Keratinocyte (primary cell): Measurements from ENCODE around the gene CSMD2. TPM values are rescaled to one million over a fixed set of nuclear protein-coding genes. Genes with fewer than 3 reads are reported as not detected.

Source experiments
- DNase-seq: peaks from one replicate; pipeline ENCODE4 v3.0.0-alpha.2; 2011; ENCODE audit warnings: low read depth, missing footprints, low spot score
- FAIRE-seq: peaks from 2 replicates; lab custom pipeline; 2011; peaks lifted over from hg19 to GRCh38; lab: Jason Lieb, UNC
- H2AFZ ChIP-seq: 2 replicates; pipeline ENCODE4 v1.6.0; 2012; ENCODE audit warnings: low read length, control low read depth, inconsistent platforms; ENCODE audit not compliant: control insufficient read depth
- H3K27ac ChIP-seq: 2 replicates; pipeline ENCODE4 v1.5.1; 2011; ENCODE audit warnings: low read length; ENCODE audit not compliant: control insufficient read depth, insufficient read depth
- H3K27me3 ChIP-seq: 3 replicates; pipeline ENCODE4 v1.6.0; 2011; ENCODE audit warnings: low read length; ENCODE audit not compliant: control insufficient read depth, insufficient read depth; ENCODE audit errors: extremely low read depth
- H3K36me3 ChIP-seq, 2 experiments: 2 replicates in 1 of 2; 3 replicates in 1 of 2; pipeline ENCODE4 v1.5.1; 2011; ENCODE audit warnings: low read length in 2 of 2, mild to moderate bottlenecking in 1 of 2; ENCODE audit not compliant: control insufficient read depth in 2 of 2, insufficient read depth in 2 of 2; ENCODE audit errors: extremely low read depth in 1 of 2
- H3K4me1 ChIP-seq: 3 replicates; pipeline ENCODE4 v1.5.1; 2011; ENCODE audit warnings: low read length; ENCODE audit not compliant: control insufficient read depth, insufficient read depth; ENCODE audit errors: extremely low read depth
- H3K4me2 ChIP-seq: 3 replicates; pipeline ENCODE4 v1.6.0; 2011; ENCODE audit warnings: low read depth, low read length; ENCODE audit not compliant: control insufficient read depth, insufficient read depth; ENCODE audit errors: extremely low read depth
- H3K4me3 ChIP-seq, 3 experiments: fragments of 200-600 bp in 1 of 3; sonication (generic) in 1 of 3; 2 replicates in 2 of 3; 3 replicates in 1 of 3; pipeline ENCODE4 v1.5.1; 2011 to 2016; ENCODE audit warnings: low read length in 3 of 3, mild to moderate bottlenecking in 3 of 3, control low read depth in 2 of 3, inconsistent platforms in 1 of 3, low read depth in 1 of 3, mixed read lengths in 1 of 3, mixed run types in 1 of 3, moderate library complexity in 1 of 3; ENCODE audit not compliant: control insufficient read depth in 2 of 3, insufficient read depth in 2 of 3; ENCODE audit errors: extremely low read depth in 1 of 3
- H3K79me2 ChIP-seq: 2 replicates; pipeline ENCODE4 v1.6.0; 2012; ENCODE audit warnings: low read length; ENCODE audit not compliant: control insufficient read depth, insufficient read depth
- H3K9ac ChIP-seq: 3 replicates; pipeline ENCODE4 v1.6.0; 2011; ENCODE audit warnings: low read length; ENCODE audit not compliant: control insufficient read depth, insufficient read depth; ENCODE audit errors: extremely low read depth
- H3K9me1 ChIP-seq: 3 replicates; pipeline ENCODE4 v1.6.0; 2011; ENCODE audit warnings: low read length; ENCODE audit not compliant: control insufficient read depth, insufficient read depth; ENCODE audit errors: extremely low read depth
- H3K9me3 ChIP-seq: 2 replicates; pipeline ENCODE4 v1.5.1; 2012; ENCODE audit warnings: low read depth, low read length; ENCODE audit not compliant: control insufficient read depth
- H4K20me1 ChIP-seq: 3 replicates; pipeline ENCODE4 v1.6.0; 2011; ENCODE audit warnings: low read length; ENCODE audit not compliant: control insufficient read depth, insufficient read depth; ENCODE audit errors: extremely low read depth
- EZH2 ChIP-seq: IDR thresholded peaks from one replicate; pipeline ENCODE4 v1.6.1; 2012; ENCODE audit warnings: inconsistent platforms, mild to moderate bottlenecking, low read length, moderate library complexity
- dilution Hi-C: fragments of 300-500 bp; cut with MboI; formaldehyde crosslinking; loops from one replicate; pipeline ENCODE4 v1.7.0; 2020; ENCODE audit warnings: low sequenced_read_pairs; ENCODE audit not compliant: extremely low pct_ligation_motif_present
- polyA plus RNA-seq, 5 experiments: library from polyadenylated mRNA; depleted of rRNA in 3 of 5; stranded (reverse) in 3 of 5; stranded (forward) in 1 of 5; unstranded in 1 of 5; fragments of >200 nt; gene quantifications; 1 replicate in 1 of 5; 2 replicates in 3 of 5; 3 replicates in 1 of 5; pipeline versions ENCODE4 v1.2.1 to v1.2.3, GENCODE V29; 2011 to 2012; ENCODE audit warnings: missing spikeins in 2 of 5, low read depth in 1 of 5, low replicate concordance in 1 of 5
- TF ChIP-seq, protein P1 (sequence below), 3 experiments: IDR thresholded peaks in 1 of 3; conservative IDR thresholded peaks in 1 of 3; optimal IDR thresholded peaks in 1 of 3; 2 replicates in 2 of 3; 3 replicates in 1 of 3; pipeline versions ENCODE3 to v1.5.1; 2011; ENCODE audit warnings: low read length in 3 of 3, mild to moderate bottlenecking in 3 of 3, moderate library complexity in 2 of 3, control low read depth in 1 of 3, inconsistent platforms in 1 of 3; ENCODE audit not compliant: insufficient read depth in 2 of 3; ENCODE audit errors: extremely low read depth in 1 of 3

The CSMD2 gene
- polyA plus RNA-seq, 1 donor (not counting 4 experiments of a cell fraction or from before 2014, with no cell fraction given), result 2.0 TPM

DNA sequence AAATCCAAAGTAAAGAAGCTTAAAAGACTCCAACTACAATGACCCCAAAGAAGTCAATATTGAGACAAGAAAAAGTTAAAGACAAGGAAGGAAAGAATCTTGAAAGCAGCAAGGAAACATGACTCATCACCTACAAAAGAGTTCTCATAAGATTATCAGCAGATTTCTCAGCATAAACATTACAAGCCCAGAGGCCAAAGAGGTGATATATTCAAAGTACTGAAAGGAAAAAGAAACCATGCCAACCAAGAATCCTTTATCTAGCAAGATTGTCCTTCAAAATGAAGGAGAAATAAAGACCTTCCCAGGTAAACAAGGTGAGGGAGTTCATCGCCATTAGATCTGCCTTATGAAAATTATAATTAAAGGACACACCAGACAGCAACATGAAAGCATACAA is 49.8 kb downstream of the CSMD2 start:
- dilution Hi-C loops, result no loop called here
- H3K9ac ChIP-seq, result no peak overlapping the region
- peaks cover 3% of the 10 kb centered on the region for H3K4me1 ChIP-seq
- H3K79me2 ChIP-seq, result no peaks in the 10 kb centered on the region
- no peak overlapping the region for H3K4me2 ChIP-seq
- FAIRE-seq, result peak; percentile 13
- no peak overlapping the region for H3K27ac ChIP-seq
- H4K20me1 ChIP-seq, result no peaks in the 10 kb centered on the region
- no peak overlapping the region for H3K4me3 ChIP-seq
- TF ChIP-seq, protein P1, sequence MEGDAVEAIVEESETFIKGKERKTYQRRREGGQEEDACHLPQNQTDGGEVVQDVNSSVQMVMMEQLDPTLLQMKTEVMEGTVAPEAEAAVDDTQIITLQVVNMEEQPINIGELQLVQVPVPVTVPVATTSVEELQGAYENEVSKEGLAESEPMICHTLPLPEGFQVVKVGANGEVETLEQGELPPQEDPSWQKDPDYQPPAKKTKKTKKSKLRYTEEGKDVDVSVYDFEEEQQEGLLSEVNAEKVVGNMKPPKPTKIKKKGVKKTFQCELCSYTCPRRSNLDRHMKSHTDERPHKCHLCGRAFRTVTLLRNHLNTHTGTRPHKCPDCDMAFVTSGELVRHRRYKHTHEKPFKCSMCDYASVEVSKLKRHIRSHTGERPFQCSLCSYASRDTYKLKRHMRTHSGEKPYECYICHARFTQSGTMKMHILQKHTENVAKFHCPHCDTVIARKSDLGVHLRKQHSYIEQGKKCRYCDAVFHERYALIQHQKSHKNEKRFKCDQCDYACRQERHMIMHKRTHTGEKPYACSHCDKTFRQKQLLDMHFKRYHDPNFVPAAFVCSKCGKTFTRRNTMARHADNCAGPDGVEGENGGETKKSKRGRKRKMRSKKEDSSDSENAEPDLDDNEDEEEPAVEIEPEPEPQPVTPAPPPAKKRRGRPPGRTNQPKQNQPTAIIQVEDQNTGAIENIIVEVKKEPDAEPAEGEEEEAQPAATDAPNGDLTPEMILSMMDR (optimal IDR thresholded peaks at IDR 0.05 in 1 of 3, IDR thresholded peaks at IDR 0.05 in 1 of 3, conservative IDR thresholded peaks at IDR 0.05 in 1 of 3; ENCODE audit: extremely low read depth in 1 of 3, insufficient read depth in 2 of 3, low read length in 3 of 3), result no peak
- TF ChIP-seq EZH2, result no peak
- no peaks in the 10 kb centered on the region for H3K36me3 ChIP-seq
- H3K9me1 ChIP-seq, result no peaks in the 10 kb centered on the region
- no peaks in the 10 kb centered on the region for H3K9me3 ChIP-seq
- no peaks in the 10 kb centered on the region for H3K27me3 ChIP-seq
- DNase-seq, result no peak
- no peak overlapping the region for H2AFZ ChIP-seq

DNA sequence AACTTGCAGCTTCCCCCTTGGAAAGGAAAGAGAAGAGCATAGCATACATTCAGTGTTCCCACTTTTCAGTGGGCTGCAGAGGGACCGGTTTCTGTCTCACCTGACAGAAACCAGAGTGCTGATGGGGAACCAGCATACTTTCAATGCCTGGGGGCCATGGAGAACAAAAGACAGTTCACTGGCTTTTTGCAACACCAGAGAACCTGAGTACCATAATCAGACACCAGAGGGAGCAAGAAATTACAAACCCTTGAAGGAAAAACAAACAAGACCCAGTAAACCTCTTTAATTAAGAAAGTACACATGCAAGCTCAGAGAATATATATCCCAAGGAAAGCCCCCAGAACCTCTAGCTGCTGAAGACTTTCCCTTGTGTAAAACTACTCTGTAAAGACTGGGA is 51.1 kb downstream of the CSMD2 start:
- FAIRE-seq, result peak; percentile 62
- H3K27me3 ChIP-seq, result no peaks in the 10 kb centered on the region
- no peaks in the 10 kb centered on the region for H4K20me1 ChIP-seq
- H3K9me3 ChIP-seq, result no peaks in the 10 kb centered on the region
- no peaks in the 10 kb centered on the region for H3K36me3 ChIP-seq
- no peak overlapping the region for H3K9ac ChIP-seq
- no peak overlapping the region for H3K4me2 ChIP-seq
- no peak for DNase-seq
- H3K9me1 ChIP-seq, result no peaks in the 10 kb centered on the region
- H3K4me1 ChIP-seq, result peaks cover 3% of the 10 kb centered on the region
- no peak overlapping the region for H3K4me3 ChIP-seq
- dilution Hi-C loops, result no loop called here
- H2AFZ ChIP-seq, result no peak overlapping the region
- TF ChIP-seq EZH2, result no peak
- TF ChIP-seq, protein P1 (optimal IDR thresholded peaks at IDR 0.05 in 1 of 3, IDR thresholded peaks at IDR 0.05 in 1 of 3, conservative IDR thresholded peaks at IDR 0.05 in 1 of 3; ENCODE audit: extremely low read depth in 1 of 3, insufficient read depth in 2 of 3, low read length in 3 of 3), result peak; percentile 27 to 47 (median 42)
- no peak overlapping the region for H3K27ac ChIP-seq
- H3K79me2 ChIP-seq, result no peaks in the 10 kb centered on the region
